ENCODE results near the gene CRY1.

The CRY1 gene

GRCh38 chr12:107093417-107094182 lies at the start of gene CRY1:
TSS of gene CRY1 (minus strand) at chr12:107093549. CDS start at chr12:107092961, 588 bp downstream.
- DNase-seq (ENCODE audit: low spot score) = no peak

- no peak for DNase-seq (ENCODE audit: low spot score)
Measured at GRCh38 chr12:107139787-107140186, 46.4 kb upstream of the CRY1 start.

DNA sequence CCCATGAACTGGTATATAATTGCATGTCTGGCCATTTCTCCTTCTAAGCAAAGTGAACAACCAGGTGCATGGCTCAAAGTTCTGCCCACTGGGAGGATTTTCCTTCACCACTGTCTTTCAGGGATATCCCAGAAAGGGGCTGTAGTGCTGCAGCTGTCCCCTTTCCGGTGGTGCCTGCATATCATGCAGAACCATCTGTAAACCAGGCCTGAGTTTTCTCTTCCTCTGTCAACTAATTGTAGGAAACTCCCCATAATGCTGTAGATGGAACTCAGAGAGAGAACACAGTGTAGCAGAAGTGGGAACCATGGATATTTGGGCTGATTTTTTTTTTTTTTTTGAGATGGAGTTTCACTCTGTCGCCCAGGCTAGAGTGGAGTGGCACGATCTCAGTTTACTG lies 45.6 kb upstream of the CRY1 start:
- DNase-seq (ENCODE audit: low spot score) = no peak

GRCh38 chr12:107135177-107135576 lies 41.8 kb upstream of the CRY1 start:
- no peak for DNase-seq (ENCODE audit: low spot score)

GRCh38 chr12:107134558-107134957 lies 41.2 kb upstream of the CRY1 start:
- DNase-seq (ENCODE audit: low spot score) = peak; percentile 78

DNA sequence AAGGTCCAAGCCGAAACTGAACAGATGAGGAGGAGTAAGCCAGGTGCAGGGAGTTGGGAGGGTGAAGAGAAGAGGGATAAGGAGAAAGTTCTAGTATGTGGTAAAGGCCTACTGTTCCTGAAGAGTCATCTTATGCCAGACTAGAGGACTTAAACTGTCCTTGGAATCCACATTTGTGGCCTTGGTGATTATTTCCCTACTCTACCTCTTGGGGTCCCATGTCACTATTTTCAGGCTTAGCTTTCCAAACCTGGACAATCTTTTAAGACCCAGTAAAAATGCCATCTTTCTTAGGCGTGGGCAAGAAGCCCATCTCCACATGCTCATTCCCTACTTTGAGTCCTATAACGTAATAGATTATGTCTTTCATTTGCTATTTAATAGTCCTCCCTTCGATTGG lies 40.1 kb upstream of the CRY1 start:
- no peak for DNase-seq (ENCODE audit: low spot score)

DNA sequence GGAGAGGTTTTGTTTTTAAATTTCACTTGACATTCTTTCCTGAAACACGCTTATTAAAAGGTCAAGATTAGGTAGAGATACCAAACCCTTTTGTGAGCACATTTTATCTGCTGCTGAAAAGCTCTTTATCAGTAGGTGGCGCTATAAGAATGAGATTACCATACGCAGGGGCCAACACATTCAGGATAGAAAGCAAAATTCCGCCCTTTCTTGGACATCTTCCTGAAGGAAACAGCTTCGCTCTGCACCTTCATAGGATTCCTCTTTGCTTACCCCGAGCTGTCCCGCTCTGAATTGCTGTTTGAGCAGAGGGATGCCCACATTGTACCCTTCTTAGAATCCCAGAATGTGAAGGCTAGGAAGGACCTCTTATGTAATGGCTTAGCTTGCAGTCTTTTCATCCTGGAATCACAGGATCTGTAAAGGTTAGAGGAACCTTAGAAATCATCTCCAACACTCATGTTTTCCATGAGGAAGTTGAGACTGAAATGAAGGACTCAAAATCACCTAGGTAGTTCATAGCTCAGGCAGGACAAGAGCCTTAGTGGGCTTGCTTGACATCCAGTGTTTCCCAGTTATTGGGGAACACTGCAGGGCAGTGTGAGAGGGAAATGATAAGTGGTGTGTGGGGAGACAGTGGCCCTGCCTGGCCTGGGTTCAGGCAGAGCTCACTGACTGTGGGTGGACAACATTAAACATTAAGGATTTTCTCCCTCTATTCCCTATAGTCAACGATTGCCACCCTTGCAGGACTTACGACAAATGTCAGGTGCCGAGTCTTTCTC lies 38.7 kb upstream of the CRY1 start:
- peak; percentile 56 for DNase-seq (ENCODE audit: low spot score)

GRCh38 chr12:107130830-107131611 lies 37.7 kb upstream of the CRY1 start:
- no peak for DNase-seq (ENCODE audit: low spot score)

- no peak for DNase-seq (ENCODE audit: low spot score)
Measured at GRCh38 chr12:107129315-107129930, 36.1 kb upstream of the CRY1 start.

GRCh38 chr12:107127482-107128430 lies 34.4 kb upstream of the CRY1 start:
- DNase-seq (ENCODE audit: low spot score) = no peak

- peak; percentile 11 for DNase-seq (ENCODE audit: low spot score)
Measured at GRCh38 chr12:107126796-107127481, 33.6 kb upstream of the CRY1 start.

DNA sequence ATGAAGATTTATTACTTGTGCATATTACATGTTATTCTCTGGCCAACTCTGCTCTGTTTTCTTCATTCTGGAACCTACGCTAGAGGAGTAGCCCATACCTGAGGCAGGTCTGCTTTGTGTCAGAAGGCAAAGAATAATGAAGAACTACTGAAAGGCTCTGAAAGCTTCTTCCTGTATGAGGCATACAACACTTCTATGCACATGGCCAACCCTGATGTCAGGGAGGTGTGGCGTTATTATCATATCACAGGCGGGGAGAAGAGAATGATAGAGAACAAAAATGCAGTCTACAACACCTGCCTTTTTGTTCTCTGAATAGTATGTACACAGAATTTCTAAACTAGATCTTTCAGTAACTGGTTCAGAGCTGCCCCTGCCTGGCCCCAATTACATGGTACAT lies 32.5 kb upstream of the CRY1 start:
- DNase-seq (ENCODE audit: low spot score) = no peak

- no peak for DNase-seq (ENCODE audit: low spot score)
Measured at GRCh38 chr12:107122452-107122958, 29.2 kb upstream of the CRY1 start.

- no peak for DNase-seq (ENCODE audit: low spot score)
Measured at GRCh38 chr12:107119091-107119490, 25.7 kb upstream of the CRY1 start.

DNA sequence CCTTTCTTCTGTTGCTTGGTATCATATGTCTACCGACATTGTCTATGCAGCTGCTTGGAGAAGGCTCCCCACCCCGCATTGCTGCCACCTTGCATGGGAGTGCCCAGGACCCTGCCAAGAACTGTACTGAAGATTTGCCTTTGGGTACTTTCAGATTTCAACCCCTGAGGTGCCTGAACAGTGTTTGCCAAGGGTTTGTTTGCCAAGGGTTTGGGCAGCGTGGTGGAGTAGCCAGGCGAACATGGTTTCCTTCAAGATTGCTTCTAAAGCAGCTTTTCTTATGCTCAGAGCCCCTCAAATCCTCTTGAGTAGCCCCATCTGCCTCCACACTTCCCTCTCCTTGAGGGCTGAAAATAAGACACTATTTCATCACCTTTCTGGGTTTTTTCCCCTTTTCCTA lies 25.3 kb upstream of the CRY1 start:
- DNase-seq (ENCODE audit: low spot score) = no peak

- DNase-seq (ENCODE audit: low spot score) = peak; percentile 16
Measured at GRCh38 chr12:107115119-107115518, 21.8 kb upstream of the CRY1 start.

GRCh38 chr12:107111314-107111713 lies 18.0 kb upstream of the CRY1 start:
- no peak for DNase-seq (ENCODE audit: low spot score)

GRCh38 chr12:107109726-107110719 lies 16.7 kb upstream of the CRY1 start:
- no peak for DNase-seq (ENCODE audit: low spot score)

DNA sequence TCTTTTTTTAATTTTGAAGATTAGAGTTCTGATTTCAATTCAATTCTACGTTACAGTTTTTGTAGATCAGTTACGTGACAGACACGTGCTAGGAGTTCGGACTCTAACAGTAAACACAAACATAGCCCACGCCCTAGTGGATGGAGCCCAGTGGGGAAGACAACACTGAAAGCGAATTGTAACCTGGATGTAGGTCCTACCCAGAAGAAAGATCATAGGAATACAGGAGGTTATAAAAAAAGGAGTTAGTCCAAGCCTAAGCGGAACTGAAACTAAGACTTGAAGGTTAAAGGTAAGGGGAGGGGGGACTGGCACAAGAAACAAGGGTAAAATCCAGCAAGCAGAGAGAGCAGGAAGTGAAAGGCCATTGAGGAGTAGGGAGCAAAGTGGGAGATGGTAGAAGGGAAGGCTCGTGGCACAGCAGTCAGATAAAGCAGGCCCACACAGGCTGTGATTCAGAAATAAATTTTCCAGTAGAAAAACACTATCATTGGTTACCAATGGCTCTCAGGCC lies 15.7 kb upstream of the CRY1 start:
- DNase-seq (ENCODE audit: low spot score) = no peak

Measured in NAMALWA (cell line).